Breast epithelium (tissue), 3 donors: Measurements from ENCODE around the gene SDCCAG8.

Experiments used
- CTCF ChIP-seq, 3 donors: fragments of 450-650 bp; IDR thresholded peaks; one replicate each; pipeline ENCODE4 v1.5.1; 2016 to 2017; ENCODE audit warnings: antibody characterized with exemption in 3 of 3, mild to moderate bottlenecking in 3 of 3, moderate library complexity in 3 of 3
- POLR2AphosphoS5 ChIP-seq, 3 donors: sonication (generic); formaldehyde crosslinking; IDR thresholded peaks; one replicate each; pipeline ENCODE4 v1.6.1; 2017; ENCODE audit warnings: antibody characterized with exemption in 3 of 3

GRCh38 chr1:243367314-243367713 is 111.5 kb downstream of the SDCCAG8 start:
- TF ChIP-seq CTCF (IDR thresholded peaks at IDR 0.05) = no peak
- TF ChIP-seq POLR2AphosphoS5 (IDR thresholded peaks at IDR 0.05) = no peak
